ENCODE data around the gene PALM.
A peak's percentile ranks its signal among the peaks of the same experiment; 100 is the strongest.

GRCh38 chr19:680287-681028 lies 28.3 kb upstream of the PALM start:
- TF ChIP-seq, protein P1, sequence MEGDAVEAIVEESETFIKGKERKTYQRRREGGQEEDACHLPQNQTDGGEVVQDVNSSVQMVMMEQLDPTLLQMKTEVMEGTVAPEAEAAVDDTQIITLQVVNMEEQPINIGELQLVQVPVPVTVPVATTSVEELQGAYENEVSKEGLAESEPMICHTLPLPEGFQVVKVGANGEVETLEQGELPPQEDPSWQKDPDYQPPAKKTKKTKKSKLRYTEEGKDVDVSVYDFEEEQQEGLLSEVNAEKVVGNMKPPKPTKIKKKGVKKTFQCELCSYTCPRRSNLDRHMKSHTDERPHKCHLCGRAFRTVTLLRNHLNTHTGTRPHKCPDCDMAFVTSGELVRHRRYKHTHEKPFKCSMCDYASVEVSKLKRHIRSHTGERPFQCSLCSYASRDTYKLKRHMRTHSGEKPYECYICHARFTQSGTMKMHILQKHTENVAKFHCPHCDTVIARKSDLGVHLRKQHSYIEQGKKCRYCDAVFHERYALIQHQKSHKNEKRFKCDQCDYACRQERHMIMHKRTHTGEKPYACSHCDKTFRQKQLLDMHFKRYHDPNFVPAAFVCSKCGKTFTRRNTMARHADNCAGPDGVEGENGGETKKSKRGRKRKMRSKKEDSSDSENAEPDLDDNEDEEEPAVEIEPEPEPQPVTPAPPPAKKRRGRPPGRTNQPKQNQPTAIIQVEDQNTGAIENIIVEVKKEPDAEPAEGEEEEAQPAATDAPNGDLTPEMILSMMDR (IDR thresholded peaks at IDR 0.05; ENCODE audit: low read depth, low read length) = peak; percentile 50
- TF ChIP-seq EZH2phosphoT487 (IDR thresholded peaks at IDR 0.05; ENCODE audit: low read depth) = no peak

Data from OCI-LY3 (cell line).